ENCODE results near the gene PTOV1. TPM values are rescaled to one million over a fixed set of nuclear protein-coding genes. Genes with fewer than 3 reads are reported as not detected.
A peak's percentile ranks its signal among the peaks of the same experiment; 100 is the strongest.

Gene PTOV1
- total and polyA plus RNA-seq, 2 of the 13 experiments (the other 11 are each of a cell fraction or from before 2014, with no cell fraction given), result 63.5 to 68.5 TPM

DNA sequence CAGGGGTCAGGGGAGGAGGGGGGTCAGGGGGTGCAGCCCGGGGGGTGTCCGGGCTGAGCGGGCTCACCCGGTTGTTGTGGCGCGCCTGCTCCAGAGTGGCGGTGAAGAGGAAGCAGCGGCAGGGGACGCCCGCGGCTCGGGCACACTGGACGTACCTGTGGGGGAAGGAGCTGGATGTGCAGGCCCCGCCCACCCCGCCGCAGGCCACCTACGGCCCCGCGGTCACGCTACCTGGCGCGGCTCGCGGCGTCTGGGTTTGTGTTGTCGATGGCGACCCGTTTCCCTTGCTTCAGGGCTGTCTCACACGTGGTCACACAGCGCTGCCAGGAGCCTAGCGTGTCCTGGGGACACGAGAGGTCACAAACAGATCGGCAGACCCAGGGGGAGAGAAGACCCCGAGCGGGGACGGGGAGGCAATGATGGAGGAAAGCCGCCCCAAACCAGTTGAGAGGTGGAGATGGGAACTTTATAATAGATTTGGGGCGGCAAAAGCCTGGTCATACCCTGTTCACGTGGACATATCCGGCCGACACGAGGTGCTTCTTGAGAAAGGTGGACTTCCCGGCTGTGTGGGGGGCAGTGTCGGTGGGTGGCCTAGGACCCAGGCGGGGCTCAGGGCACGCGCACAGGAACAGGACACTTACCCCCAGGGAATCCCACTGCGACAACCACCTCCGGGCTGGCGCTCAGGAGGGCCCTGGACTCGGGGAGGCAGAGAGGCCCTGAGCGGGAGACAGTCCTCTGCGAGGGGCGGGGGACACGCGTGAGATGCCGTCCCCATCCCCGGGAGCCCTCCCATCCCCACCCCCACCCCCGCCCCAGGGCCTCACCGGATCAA lies 10.8 kb downstream of the PTOV1 start (continued):
- TF ChIP-seq, protein P1, sequence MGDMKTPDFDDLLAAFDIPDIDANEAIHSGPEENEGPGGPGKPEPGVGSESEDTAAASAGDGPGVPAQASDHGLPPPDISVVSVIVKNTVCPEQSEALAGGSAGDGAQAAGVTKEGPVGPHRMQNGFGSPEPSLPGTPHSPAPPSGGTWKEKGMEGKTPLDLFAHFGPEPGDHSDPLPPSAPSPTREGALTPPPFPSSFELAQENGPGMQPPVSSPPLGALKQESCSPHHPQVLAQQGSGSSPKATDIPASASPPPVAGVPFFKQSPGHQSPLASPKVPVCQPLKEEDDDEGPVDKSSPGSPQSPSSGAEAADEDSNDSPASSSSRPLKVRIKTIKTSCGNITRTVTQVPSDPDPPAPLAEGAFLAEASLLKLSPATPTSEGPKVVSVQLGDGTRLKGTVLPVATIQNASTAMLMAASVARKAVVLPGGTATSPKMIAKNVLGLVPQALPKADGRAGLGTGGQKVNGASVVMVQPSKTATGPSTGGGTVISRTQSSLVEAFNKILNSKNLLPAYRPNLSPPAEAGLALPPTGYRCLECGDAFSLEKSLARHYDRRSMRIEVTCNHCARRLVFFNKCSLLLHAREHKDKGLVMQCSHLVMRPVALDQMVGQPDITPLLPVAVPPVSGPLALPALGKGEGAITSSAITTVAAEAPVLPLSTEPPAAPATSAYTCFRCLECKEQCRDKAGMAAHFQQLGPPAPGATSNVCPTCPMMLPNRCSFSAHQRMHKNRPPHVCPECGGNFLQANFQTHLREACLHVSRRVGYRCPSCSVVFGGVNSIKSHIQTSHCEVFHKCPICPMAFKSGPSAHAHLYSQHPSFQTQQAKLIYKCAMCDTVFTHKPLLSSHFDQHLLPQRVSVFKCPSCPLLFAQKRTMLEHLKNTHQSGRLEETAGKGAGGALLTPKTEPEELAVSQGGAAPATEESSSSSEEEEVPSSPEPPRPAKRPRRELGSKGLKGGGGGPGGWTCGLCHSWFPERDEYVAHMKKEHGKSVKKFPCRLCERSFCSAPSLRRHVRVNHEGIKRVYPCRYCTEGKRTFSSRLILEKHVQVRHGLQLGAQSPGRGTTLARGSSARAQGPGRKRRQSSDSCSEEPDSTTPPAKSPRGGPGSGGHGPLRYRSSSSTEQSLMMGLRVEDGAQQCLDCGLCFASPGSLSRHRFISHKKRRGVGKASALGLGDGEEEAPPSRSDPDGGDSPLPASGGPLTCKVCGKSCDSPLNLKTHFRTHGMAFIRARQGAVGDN (CRISPR knock-in tag; IDR thresholded peaks at IDR 0.05), result 0 out of 2 replicates have a peak, but pooled peaks have one; percentile 9

DNA sequence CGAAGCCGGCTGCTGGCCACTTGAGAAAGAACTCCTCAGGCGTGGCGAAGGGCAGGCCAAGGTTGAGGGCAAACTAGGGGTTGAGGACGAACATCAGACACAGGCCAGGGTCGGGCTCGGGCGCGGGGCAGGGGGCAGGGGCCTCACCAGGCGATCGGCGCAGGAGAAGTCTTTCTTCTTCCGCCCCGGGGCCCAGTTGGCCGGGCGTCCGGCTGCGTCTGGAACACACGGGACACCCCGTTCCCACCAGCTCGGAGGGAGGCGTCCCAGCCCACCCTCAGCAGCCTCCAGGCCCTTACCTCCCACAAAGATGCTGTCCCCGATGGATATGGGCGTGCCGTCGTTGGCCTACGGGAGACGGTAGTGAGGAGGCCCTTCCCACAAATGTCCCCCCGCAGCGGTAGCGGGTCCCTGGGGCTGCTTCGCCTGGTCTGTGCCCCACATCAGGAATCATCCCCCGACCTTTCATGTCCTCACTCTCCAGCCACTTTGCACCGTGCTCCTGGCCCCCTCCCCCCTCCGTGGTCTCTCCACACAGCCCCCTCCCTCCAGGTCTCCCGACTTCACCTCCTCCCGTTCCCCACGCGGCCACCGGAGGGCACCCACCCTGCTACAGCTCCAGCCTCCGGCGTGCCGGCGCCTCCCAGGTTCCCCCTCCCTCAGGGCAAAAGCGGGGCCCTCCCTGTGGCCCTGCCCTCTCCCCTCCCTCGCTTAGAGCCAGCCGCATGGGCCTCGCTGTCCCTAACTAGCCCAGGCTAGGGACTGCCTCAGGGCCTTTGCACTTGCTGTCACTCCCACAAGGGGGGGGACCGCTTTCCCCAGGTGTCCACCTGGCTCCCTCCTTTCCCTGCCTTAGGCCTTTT lies 11.7 kb downstream of the PTOV1 start:
- POLR2A ChIA-PET, result interaction anchor here (1.0 kb wide), 1 partner anchor 12 kb away, joined by 3 read pairs; the partner anchor contains the start of gene PTOV1
- Histone ChIP-seq H3K27ac (ENCODE audit: extremely low read length, insufficient read depth, low read length) (no peak overlapping the region), H4K20me1 (ENCODE audit: insufficient read depth, low read length) (peaks cover 6% of the 10 kb centered on the region), H2AFZ (ENCODE audit: low read length) (no peak overlapping the region), H3K9ac (ENCODE audit: insufficient read depth, low read depth, low read length) (no peak overlapping the region), H3K4me3 (replicated peaks in 1 of 3; ENCODE audit: insufficient read depth in 1 of 3, low read depth in 2 of 3, low read length in 3 of 3) (no peak overlapping the region), H3K27me3 (ENCODE audit: control insufficient read depth in 1 of 2, insufficient read depth in 2 of 2, low read length in 2 of 2) (no peaks in the 10 kb centered on the region; a peak in 1 of 5 replicates), H3K9me3 (ENCODE audit: low read length) (no peaks in the 10 kb centered on the region), H3K4me1 (ENCODE audit: insufficient read depth, low read length) (peaks cover 28% of the 10 kb centered on the region), H3K79me2 (ENCODE audit: insufficient read depth, low read length) (peaks cover 16% of the 10 kb centered on the region), H3K4me2 (ENCODE audit: low read depth, low read length) (no peak overlapping the region), H3K36me3 (replicated peaks in 1 of 2; ENCODE audit: control insufficient read depth in 1 of 2, insufficient read depth in 2 of 2, low read length in 2 of 2) (peaks cover 22 to 51% of the 10 kb centered on the region in 2 experiments)
- no peak; the same call in 2 of the 3 replicates for ATAC-seq
- peak; percentile 31 for DNase-seq (ENCODE audit: low spot score)
- BruUV-seq (replicated peaks), result no TSS peak
- CTCF ChIA-PET (ENCODE audit: low intra/inter-chr PET ratio, low total read pairs), result no interaction called here
- no peak for FAIRE-seq
- in situ Hi-C loops (cut with HindIII; ENCODE audit: extremely low pct_ligation_motif_present, low pct_unique_long_range_greater_than_20kb) (no loop called here), intact Hi-C loops (cut with micrococcal nuclease; ENCODE audit: unreplicated experiment) (no loop called here)
- 77% methylated on average over 21 of the region's 49 CpGs for WGBS (ENCODE audit: low lambda C conversion rate)
- TF ChIP-seq, protein P2, sequence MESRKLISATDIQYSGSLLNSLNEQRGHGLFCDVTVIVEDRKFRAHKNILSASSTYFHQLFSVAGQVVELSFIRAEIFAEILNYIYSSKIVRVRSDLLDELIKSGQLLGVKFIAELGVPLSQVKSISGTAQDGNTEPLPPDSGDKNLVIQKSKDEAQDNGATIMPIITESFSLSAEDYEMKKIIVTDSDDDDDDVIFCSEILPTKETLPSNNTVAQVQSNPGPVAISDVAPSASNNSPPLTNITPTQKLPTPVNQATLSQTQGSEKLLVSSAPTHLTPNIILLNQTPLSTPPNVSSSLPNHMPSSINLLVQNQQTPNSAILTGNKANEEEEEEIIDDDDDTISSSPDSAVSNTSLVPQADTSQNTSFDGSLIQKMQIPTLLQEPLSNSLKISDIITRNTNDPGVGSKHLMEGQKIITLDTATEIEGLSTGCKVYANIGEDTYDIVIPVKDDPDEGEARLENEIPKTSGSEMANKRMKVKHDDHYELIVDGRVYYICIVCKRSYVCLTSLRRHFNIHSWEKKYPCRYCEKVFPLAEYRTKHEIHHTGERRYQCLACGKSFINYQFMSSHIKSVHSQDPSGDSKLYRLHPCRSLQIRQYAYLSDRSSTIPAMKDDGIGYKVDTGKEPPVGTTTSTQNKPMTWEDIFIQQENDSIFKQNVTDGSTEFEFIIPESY (CRISPR knock-in tag; IDR thresholded peaks at IDR 0.05), result peak; percentile 86
- TF ChIP-seq, protein P3, sequence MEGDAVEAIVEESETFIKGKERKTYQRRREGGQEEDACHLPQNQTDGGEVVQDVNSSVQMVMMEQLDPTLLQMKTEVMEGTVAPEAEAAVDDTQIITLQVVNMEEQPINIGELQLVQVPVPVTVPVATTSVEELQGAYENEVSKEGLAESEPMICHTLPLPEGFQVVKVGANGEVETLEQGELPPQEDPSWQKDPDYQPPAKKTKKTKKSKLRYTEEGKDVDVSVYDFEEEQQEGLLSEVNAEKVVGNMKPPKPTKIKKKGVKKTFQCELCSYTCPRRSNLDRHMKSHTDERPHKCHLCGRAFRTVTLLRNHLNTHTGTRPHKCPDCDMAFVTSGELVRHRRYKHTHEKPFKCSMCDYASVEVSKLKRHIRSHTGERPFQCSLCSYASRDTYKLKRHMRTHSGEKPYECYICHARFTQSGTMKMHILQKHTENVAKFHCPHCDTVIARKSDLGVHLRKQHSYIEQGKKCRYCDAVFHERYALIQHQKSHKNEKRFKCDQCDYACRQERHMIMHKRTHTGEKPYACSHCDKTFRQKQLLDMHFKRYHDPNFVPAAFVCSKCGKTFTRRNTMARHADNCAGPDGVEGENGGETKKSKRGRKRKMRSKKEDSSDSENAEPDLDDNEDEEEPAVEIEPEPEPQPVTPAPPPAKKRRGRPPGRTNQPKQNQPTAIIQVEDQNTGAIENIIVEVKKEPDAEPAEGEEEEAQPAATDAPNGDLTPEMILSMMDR (CRISPR knock-in tag; IDR thresholded peaks at IDR 0.05), result peak; percentile 55
- no peak for TF ChIP-seq ZNF230 (CRISPR knock-in tag; IDR thresholded peaks at IDR 0.05)
- peak; percentile 84 for TF ChIP-seq ZMYM3 (CRISPR knock-in tag; IDR thresholded peaks at IDR 0.05)
- 0 out of 2 replicates have a peak, but pooled peaks have one; percentile 11 for TF ChIP-seq POLR2G (IDR thresholded peaks at IDR 0.05; ENCODE audit: low read depth, low read length)
- TF ChIP-seq, protein P4, sequence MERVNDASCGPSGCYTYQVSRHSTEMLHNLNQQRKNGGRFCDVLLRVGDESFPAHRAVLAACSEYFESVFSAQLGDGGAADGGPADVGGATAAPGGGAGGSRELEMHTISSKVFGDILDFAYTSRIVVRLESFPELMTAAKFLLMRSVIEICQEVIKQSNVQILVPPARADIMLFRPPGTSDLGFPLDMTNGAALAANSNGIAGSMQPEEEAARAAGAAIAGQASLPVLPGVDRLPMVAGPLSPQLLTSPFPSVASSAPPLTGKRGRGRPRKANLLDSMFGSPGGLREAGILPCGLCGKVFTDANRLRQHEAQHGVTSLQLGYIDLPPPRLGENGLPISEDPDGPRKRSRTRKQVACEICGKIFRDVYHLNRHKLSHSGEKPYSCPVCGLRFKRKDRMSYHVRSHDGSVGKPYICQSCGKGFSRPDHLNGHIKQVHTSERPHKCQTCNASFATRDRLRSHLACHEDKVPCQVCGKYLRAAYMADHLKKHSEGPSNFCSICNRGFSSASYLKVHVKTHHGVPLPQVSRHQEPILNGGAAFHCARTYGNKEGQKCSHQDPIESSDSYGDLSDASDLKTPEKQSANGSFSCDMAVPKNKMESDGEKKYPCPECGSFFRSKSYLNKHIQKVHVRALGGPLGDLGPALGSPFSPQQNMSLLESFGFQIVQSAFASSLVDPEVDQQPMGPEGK (CRISPR knock-in tag; IDR thresholded peaks at IDR 0.05), result peak; percentile 66
- TF ChIP-seq ASH2L (IDR thresholded peaks at IDR 0.05; ENCODE audit: insufficient read length, low read depth, low read length), result no peak

Data from HepG2 (cell line).